ENCODE measurements around the gene SPAG5.
"Not testable (repeated sequence)": the region's sequence is repeated elsewhere in the genome, so short reads cannot be mapped to it uniquely, and the experiment has no call there.

Gene SPAG5

DNA sequence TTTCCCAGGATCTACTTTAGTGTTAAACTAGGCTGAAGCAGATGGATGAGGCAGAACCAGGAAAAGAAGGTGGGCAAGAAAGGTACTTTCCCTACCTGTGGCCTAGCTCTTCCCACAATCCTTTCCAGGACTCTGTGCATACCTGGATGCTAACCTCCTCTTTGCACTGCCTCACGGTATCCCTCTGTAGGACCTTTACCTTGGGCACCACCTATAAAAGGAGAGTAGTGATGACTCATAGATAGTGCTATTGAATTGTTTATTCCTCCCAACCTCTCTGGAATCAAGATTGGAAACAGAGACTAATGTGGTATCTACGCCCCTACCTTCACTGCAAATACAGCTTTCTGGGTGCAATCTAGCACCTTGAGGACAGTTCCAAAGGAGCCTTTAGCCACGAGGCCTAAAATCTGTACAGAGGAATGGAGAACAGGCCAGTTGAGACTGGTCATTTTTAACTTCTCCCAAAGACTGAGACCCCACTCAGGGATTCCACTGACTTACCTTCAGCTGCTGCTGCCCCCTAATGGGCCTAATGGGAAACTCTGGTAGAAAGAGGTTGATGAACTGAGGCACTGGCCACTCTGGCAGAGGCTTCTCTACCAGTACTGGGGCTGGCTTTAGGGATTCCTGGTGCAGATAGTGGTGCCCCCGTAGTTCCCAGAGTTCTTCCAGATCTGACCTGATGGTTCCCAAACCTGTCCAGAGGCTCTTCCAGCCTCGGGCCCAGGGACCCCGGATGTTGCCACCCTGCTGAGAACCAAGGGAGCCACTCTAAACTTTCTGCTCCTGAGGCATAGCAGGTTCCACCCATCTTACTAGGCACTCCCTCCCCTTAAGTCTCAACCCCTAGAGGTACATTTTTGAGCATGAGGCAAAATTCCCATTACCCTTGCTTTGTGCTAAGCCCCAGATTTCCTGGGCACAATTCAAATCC, 14.4 kb upstream of the SPAG5 start:
- no peak for DNase-seq (ENCODE audit: low read depth)

DNA sequence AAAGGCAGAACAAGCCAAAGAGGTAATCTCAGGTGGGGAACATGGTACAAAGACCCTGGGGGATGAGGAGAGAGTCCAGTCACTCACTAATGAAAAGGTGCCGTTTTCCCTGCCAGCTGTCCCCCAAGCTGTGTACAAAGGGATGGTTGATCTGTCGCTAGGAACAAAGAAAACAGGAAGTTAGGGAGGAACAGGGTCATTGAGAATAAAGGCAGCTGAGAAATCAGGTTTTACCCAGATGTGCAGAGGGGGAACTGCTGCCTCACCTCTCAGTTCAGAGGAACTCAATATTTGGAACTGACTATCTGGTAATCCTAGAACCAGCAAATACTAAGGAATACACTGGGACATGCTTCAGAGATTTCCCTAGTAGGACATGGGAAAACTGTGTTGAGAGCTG, 13.7 kb upstream of the SPAG5 start:
- DNase-seq (ENCODE audit: low read depth), result no peak

DNA sequence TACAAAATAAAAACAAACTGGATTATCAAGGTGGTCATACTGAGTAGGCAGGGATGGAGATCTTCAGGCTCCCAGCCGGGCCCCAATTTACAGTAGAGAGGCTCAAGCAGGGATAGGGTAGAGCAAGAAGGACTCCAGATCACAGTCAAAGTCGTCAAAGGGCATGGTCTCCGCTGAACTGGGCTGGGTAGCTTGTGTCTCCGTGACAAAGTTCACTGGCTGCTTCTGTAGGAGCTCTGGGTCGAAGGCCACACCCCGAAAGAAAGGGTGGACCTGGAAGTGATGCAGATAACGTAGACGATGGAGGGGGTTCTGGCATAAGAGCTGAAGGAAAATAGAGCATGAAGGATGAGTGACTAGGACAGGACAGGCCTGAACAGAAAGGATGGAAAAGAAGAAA, 11.6 kb upstream of the SPAG5 start:
- DNase-seq (ENCODE audit: low read depth), result no peak

DNA sequence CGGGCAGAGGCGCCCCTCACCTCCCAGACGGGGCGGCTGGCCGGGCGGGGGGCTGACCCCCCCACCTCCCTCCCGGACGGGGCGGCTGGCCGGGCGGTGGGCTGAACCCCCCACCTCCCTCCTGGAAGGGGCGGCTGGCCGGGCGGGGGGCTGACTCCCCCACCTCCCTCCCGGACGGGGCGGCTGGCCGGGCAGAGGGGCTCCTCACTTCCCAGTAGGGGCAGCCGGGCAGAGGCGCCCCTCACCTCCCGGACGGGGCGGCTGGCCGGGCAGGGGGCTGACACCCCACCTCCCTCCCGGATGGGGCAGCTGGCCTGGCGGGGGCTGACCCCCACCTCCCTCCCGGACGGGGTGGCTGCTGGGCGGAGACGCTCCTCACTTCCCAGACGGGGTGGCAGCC, 5.2 kb upstream of the SPAG5 start:
- DNase-seq (ENCODE audit: low read depth), result not testable (repeated sequence)

DNA sequence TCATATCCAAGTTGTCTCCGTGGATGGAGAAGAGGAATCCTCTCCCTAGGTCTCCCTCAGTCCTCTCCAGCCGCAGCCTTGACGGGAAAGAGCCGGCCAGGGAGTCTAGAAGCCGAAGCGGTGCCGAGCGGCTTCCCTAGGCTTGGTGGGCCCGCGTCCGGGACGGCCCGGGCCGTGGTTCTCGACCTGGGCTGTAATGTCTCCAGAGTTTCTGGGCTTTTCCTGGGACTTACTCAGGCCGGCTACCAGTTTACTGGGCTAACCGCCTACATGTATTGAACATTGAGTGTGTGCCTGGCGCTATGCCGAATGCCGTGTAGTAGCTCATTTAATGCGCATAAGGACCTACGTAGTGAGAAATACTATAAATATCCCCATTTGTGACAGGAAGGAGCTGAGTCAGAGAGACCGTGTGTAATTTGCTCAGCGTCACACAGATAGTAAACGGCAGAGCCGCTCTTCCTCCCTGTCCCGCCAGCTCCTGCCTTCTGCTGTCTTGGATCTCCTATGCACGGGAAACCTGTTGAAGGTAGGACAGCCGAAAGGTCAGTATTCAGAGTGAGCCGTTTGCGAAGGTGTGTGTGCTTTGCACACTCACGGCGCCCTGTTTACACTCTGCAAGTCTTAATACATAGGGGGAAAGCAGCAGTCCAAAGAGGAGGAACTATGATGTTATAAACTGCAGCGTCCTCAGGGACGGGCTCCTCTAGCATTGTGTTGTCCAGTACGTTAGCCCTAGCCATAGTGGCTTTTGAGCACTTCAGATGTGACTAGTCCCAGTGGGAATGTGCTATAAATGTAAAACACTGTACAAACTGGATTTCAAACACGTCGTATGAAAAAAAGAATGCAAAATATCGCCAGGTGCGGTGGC, 723 bp upstream of the SPAG5 start:
- peak; percentile 83 for DNase-seq (ENCODE audit: low read depth)

DNA sequence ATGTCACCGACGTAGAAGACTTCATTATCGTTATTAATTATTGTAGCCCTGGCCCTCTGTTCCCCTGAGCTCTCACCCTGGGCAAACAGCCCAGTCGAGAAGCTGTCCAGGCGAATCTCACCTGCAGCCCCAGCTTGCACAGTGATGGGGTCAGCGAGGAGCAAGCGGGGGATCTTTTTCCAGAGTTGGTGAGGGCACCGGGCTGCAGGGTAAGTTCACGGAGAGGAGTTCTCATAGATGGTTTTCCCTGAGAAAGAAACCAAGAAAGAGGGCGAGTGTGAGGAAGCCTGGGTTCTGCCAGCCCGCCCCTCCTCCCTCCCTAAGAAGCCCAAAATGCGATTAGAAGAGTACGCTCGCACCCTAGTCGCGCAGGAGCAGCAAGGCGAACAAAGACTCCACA, 436 bp downstream of the SPAG5 start:
- DNase-seq (ENCODE audit: low read depth), result no peak

DNA sequence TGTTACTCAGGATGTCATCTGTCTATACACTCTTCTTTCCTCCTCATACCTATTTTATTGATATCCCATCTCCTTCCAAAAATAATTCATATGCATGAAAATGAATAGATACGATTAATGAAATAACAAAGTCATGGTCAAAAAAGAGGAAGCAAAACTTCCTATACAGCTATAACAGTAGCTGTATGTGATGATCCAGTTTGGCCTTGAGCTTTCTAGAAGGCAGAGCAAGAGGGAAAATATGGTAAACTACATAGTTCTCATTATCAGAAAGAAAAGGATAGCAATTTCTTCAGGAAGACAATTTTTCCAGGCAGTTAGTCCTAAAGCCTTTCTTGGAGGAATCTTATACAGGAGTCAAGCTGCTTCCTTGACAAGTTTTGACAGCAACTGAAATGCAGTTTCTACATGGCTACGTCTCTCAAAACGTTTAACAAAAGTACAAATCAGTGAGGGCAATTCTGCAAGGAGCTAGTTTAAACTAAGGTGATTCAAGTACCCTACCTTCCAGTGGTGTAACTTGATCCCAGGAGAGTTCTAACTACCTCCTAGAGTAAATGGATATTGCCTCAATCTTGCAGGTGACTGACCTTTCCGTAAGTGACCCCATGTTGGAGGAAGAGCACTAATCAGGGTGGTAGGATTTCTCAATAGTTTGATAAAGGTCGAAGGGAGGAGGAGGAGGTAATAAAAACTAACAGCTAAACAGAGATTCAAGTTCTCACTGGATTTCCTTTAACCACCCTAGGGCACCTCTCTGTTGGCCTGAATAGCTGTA, 1.0 kb downstream of the SPAG5 start:
- no peak for DNase-seq (ENCODE audit: low read depth)

DNA sequence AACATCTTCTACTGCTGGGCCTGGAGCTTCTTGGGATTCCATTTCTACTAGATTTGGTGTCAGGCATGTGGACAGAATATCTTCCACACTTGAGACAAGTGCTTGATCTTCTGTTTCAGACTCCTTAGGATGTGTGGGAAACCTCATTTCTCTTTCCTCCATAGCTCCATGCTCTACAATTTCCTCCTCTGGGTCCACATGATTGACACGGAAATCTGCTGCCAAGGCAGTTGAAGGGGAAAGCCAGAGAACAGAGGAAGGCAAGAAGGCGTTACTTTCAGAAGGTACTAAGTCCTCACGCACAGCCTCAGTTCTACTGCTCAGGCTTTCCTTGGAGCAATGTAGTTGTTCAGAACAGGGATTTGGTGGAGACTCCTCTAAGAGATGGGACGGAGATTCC, 6.6 kb downstream of the SPAG5 start:
- no peak for DNase-seq (ENCODE audit: low read depth)

DNA sequence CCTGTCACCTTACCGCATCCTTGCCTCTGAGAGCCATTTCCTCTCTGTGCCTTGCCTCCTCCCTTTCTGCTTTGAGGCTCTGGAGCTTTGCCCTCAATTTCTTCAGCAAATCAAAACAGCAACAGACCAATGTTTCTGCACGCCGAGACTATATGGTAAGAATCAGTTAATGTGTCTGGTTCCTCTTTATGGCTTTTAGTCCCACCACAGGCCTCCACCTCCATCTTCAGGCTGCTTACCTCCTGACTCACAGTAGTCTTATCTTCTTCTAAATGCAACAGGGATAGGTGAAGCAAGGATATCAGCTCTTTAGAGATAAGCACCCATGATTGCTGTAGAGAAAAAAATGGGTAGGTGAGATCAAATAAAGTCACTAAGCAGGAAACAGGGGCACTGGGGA, 13.0 kb downstream of the SPAG5 start:
- no peak for DNase-seq (ENCODE audit: low read depth)

DNA sequence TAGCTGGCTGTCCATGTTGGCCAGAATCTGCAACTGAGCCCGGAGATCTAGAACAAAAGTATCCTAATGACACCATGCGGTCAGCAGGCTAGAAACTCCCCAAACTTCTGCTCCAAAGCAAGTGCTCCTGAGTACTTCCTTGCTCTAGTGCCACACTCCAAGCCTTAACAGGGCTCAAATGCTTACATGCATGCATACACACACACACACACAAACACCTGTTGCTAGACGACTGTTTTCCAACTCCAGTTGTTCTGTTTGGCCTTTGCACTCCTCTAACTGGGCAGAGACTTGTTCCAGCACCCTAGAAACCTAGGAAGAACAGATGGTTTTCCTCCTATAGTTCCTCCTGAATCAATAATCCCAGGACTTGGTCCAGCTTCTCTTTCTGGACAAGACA, 14.4 kb downstream of the SPAG5 start:
- DNase-seq (ENCODE audit: low read depth), result no peak

DNA sequence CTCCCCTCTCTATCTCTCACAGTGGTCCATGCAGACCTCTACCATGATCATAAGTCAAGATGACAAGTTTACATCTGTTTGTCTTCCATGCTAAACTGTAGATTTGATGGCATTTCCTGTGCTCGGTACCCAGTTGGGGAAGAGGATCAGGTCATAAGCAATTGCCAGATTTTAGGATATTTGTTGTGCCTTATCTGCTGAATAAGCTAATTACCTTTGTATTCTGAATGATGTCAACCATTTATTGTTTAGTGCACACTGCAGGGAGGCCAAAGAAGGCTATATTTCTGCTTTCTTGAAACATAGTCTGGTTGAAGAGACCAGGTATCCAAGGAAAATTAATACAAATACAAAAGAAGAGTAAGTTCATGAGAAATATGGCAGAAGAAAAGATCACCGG, 16.3 kb downstream of the SPAG5 start:
- no peak for DNase-seq (ENCODE audit: low read depth)

DNA sequence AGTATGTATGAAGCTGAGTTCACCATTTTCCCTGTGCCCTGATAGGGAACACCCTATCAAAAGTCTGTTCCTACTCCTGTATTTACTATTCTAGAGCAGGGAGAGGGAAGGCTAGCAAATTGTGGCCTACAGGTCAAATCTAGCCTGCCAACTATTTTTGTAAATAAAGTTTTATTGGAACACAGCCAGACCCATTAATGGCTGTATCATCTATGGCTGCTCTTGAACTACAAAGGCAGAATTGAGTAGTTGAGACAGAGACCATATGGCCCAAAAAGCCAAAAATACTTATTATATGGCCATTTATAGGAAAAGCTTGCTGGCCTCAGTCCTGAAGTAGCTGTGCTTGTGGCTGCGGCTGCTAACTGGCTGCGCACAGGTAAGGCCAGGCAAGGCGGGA, 17.9 kb downstream of the SPAG5 start:
- no peak for DNase-seq (ENCODE audit: low read depth)

DNA sequence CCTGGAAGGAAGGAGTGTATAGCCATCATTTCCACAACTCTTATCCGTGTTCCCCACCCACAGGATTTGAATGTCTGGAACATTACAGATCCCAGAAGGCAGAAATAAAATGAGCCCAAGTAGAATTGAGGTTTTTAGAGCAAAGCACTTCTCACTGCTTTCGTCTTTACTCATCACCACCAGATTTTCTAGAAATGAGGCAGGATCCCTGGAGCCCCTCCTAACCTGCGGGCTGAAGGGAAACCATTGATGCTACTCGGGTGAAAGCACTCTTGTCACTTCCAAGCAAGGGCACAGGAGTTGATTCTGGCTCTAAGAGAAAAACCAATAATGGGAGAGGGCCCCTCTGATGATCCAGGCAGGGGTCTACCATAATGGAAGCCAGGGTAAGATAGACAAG, 19.3 kb downstream of the SPAG5 start:
- DNase-seq (ENCODE audit: low read depth), result no peak

DNA sequence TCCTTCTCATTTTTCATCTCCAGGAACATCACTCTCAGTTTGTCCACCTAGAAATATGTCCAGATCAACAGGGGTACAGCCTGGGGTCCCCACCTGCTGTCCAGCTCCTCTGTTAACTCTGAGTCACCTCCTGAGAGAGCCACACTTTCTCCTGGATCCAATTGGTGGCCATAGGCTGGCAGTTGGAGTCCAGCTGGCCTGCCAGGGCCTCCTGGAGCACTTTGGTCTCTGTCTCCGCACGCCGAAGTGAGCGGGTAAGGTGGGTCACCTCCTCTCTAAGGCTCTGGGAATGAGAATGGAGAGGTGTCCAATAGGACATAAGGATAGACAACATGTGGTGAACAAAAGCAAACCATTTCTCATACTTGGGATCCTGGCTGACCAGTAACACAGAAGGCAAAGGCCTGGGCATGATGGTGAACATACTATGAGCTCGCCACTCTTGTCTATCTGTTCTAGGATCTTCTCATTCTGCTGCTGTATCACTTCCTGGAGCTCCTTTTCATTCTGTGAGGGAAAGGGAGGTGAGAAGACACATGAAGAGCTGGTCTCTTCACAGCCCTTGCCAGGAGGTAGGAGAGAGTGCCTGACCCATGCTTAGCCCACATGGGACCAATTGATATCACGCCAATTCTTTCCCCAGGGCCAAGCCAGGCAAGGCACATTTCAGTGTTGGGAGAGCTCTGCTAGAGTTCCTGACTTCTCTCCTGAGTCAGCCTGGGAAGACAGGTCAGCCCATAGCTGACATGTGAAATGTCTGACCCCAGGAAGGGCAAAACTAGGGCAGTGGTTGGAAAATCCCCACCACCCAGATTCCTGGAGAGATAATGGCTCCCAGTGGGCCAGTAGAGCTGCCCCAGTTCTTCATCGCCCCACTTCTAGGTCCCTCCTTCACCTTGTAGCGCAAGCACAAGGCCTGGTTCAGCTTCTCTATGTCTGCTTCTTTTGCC, 20.3 kb downstream of the SPAG5 start:
- no peak for DNase-seq (ENCODE audit: low read depth)

DNA sequence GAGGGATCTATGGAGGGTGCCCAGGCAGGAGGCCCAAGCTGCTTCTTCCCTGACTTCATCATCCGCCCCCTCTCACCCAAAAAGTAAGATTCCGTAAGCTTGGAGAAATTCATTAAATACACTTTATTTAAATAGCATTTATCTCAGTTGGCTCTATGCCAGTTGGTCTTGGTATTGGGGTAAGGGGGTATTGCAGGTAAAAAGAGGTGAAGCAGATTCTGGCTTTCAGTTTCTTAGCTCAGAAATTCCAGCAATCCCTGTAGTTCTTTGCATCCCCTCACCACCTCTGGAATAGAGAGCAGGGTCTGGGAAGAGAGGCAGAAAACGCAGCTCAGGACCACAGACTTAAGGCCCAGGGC, 21.4 kb downstream of the SPAG5 start:
- no peak for DNase-seq (ENCODE audit: low read depth)

DNA sequence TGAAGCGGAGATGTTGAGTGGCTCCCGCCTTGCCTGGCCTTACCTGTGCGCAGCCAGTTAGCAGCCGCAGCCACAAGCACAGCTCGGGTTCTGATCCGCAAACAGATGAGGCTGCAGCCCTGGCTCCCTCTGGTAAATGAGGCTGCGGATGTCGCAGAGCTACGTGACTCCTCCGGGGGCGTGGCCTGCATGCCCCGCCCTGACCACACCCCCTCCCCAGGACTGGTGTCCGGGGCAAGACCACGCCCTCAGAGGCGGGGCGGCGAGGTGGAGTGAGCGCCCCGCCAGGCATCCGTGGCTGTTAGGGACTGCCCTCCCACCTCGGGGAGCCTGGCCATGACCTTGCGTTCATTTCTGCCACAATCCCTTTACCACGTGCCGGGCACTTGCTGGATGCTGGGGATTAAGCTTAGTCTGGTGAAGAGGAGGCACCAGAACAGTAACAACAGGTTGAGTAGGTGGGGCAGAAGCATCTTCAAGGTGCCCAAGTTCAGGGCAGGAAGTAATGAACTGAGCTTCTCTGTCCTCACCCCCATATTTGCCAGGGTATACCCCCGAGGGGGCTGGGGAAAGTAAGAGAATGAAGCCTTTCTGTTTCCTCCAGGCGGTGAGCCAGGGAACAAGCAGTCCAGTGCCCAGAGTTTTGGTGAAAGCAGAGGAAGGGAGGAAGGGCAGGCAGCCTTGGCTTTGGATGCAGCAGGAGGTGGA, 21.9 kb downstream of the SPAG5 start, which contains the start of gene ALDOC:
ALDOC (minus strand) TSS at position 138 of the 708 bp plus-strand sequence. CDS start 1,363 bp downstream, outside the sequence.
- DNase-seq (ENCODE audit: low read depth), result peak; percentile 91

DNA sequence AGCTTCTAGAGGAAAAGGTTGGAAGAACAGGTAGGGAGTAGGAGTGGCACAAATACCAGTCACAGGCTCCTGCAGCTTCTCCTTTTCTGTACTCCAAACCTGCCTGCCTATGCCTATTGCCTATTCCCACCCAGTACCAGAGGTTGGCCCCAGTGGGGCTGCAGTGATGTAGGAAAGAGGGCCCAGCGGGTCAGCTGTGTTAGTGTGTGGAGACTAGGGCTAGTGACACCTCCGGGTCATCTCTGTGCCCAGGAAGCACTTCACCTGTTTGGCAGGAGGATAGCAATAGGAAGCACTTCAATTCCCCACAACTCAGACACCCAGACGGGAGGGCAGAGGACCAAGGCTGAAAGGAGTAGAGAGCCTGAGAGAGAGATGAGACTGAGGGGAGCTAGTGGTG, 22.8 kb downstream of the SPAG5 start:
- DNase-seq (ENCODE audit: low read depth), result not testable (repeated sequence)

DNA sequence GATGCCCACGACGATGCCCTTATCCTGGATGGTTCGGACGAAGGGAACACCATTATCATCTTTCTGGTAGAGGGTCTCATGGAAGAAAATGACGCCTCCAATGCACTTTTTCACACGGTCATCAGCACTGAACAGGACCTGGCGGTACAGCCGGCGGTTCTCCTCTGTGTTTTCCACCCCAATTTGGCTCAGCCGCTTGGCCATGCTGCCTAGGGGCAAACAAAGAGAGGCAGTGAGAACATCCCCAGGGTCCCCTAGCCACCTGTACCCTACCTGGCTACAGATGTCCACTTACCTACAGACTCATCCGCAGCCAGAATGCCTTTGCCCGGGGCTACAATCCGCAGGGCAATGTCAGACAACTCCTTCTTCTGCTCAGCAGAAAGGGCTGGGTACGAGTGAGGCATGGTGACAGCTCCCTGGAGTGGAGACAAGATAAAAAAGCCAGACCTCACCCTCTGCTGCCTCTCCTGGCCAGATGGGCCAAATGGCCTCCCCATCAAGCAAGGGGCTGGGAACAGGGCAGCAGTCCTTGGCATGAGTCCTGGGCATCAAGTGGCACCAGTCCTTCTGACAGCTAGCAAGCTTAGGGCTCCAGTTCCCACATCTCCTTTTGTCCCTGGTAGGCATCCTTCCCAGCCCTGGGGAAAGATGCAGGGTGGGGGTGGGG, 23.6 kb downstream of the SPAG5 start:
- DNase-seq (ENCODE audit: low read depth), result no peak

DNA sequence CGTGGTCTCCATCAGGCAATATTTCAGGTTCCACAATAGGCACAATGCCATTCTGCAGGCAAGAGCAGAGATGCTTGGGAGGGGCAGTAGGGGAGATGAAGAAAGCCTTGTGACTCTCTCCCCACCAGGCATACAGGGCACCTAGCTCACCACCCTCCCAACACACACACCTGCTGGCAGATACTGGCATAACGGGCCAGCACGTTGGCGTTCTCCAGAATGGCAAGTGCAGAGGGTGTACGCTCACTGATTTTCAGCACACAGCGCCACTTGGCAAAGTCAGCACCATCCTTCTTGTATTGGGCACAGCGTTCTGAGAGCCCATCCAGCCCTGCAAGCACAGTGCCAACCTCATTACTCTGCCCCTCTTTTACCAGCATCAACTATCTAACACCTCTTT, 24.3 kb downstream of the SPAG5 start:
- DNase-seq (ENCODE audit: low read depth), result no peak

DNA sequence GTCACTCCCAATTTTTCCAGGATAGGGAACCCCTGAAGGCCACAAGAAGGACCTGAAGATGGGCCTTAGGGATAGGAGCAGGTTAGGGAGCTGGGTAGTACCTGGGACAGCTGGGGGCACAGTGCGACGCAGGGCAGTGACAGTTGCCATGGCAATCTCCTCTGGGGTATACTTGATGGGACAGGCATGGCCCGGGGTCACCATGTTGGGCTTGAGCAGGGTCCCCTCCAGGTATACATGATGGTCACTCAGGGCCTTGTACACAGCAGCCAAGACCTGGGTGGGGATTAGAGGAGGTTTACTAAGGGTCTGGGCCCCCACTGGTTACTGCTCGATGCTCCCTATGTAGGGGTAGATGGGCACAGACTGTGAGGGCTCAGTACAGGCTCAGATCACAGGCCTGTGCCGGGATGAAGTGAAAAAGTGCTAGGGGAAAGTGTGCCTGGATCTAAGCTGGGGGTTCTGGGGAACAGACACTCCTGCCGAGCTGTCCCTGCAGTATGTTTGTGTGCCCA, 24.8 kb downstream of the SPAG5 start:
- no peak for DNase-seq (ENCODE audit: low read depth)
